ENCODE results near the gene LRRC30. TPM values are rescaled to one million over a fixed set of nuclear protein-coding genes. Genes with fewer than 3 reads are reported as not detected.

Gene LRRC30
- total RNA-seq, 4 donors from 2014 or later = 2.1 to 6.2 (median 5.0) TPM

GRCh38 chr18:7195266-7195665, 35.6 kb upstream of the LRRC30 start:
- H3K27me3 ChIP-seq = no peaks in the 10 kb centered on the region
- intact Hi-C loops (cut with DNase I; ENCODE audit: low total_unique reads) (no loop called here), in situ Hi-C loops (cut with MboI; ENCODE audit: low sequenced_read_pairs in 4 of 4) (no loop called here)
- H3K9me3 ChIP-seq = no peaks in the 10 kb centered on the region
- ATAC-seq = no peak
- no peak for TF ChIP-seq POLR2A (IDR thresholded peaks at IDR 0.05)
- TF ChIP-seq CTCF (IDR thresholded peaks at IDR 0.05 in 4 of 5, conservative IDR thresholded peaks at IDR 0.05 in 1 of 5) = no peak
- no peak overlapping the region for H3K4me3 ChIP-seq
- DNase-seq = no peak
- H3K36me3 ChIP-seq = no peaks in the 10 kb centered on the region
- no peak overlapping the region for H3K27ac ChIP-seq
- no peaks in the 10 kb centered on the region for H3K4me1 ChIP-seq

- H3K4me1 ChIP-seq = no peaks in the 10 kb centered on the region
- TF ChIP-seq CTCF (IDR thresholded peaks at IDR 0.05 in 4 of 5, conservative IDR thresholded peaks at IDR 0.05 in 1 of 5) (no peak), POLR2A (IDR thresholded peaks at IDR 0.05) (no peak)
- no peaks in the 10 kb centered on the region for H3K27me3 ChIP-seq
- H3K4me3 ChIP-seq = no peak overlapping the region
- intact Hi-C loops (cut with DNase I; ENCODE audit: low total_unique reads) (no loop called here), in situ Hi-C loops (cut with MboI; ENCODE audit: low sequenced_read_pairs in 4 of 4) (no loop called here)
- no peak overlapping the region for H3K27ac ChIP-seq
- ATAC-seq = no peak
- no peaks in the 10 kb centered on the region for H3K9me3 ChIP-seq
- DNase-seq = no peak
- no peaks in the 10 kb centered on the region for H3K36me3 ChIP-seq
Measured at GRCh38 chr18:7196421-7196820, 34.5 kb upstream of the LRRC30 start.

- intact Hi-C loops (cut with DNase I; ENCODE audit: low total_unique reads) (no loop called here), in situ Hi-C loops (cut with MboI; ENCODE audit: low sequenced_read_pairs in 4 of 4) (no loop called here)
- DNase-seq (no peak), ATAC-seq (no peak)
- no peaks in the 10 kb centered on the region for H3K4me1 ChIP-seq
- H3K9me3 ChIP-seq = no peaks in the 10 kb centered on the region
- TF ChIP-seq POLR2A (IDR thresholded peaks at IDR 0.05) = no peak
- no peak for TF ChIP-seq CTCF (IDR thresholded peaks at IDR 0.05 in 4 of 5, conservative IDR thresholded peaks at IDR 0.05 in 1 of 5)
- no peaks in the 10 kb centered on the region for H3K27me3 ChIP-seq
- no peak overlapping the region for H3K4me3 ChIP-seq
- H3K36me3 ChIP-seq = no peaks in the 10 kb centered on the region
- no peak overlapping the region for H3K27ac ChIP-seq
Measured at GRCh38 chr18:7197854-7198253, 33.0 kb upstream of the LRRC30 start.

- H3K27me3 ChIP-seq = no peaks in the 10 kb centered on the region
- no peak for DNase-seq
- H3K36me3 ChIP-seq = no peaks in the 10 kb centered on the region
- no peak for ATAC-seq
- intact Hi-C loops (cut with DNase I; ENCODE audit: low total_unique reads) = no loop called here
- H3K4me3 ChIP-seq = no peak overlapping the region
- TF ChIP-seq CTCF (IDR thresholded peaks at IDR 0.05 in 4 of 5, conservative IDR thresholded peaks at IDR 0.05 in 1 of 5) (no peak), POLR2A (IDR thresholded peaks at IDR 0.05) (no peak)
- no peaks in the 10 kb centered on the region for H3K9me3 ChIP-seq
- H3K4me1 ChIP-seq = no peaks in the 10 kb centered on the region
- H3K27ac ChIP-seq = no peak overlapping the region
- in situ Hi-C loops (cut with MboI; ENCODE audit: low sequenced_read_pairs in 4 of 4) = no loop called here
Measured at GRCh38 chr18:7198326-7198725, 32.6 kb upstream of the LRRC30 start.

- Histone ChIP-seq H3K9me3 (no peaks in the 10 kb centered on the region), H3K27me3 (no peaks in the 10 kb centered on the region), H3K27ac (no peak overlapping the region), H3K4me1 (peaks cover 4 to 7% of the 10 kb centered on the region in 2 donors), H3K36me3 (no peaks in the 10 kb centered on the region), H3K4me3 (no peak overlapping the region)
- in situ Hi-C loops (cut with MboI; ENCODE audit: low sequenced_read_pairs in 4 of 4) = no loop called here
- ATAC-seq = no peak
- intact Hi-C loops (cut with DNase I; ENCODE audit: low total_unique reads) = no loop called here
- no peak for TF ChIP-seq CTCF (IDR thresholded peaks at IDR 0.05 in 4 of 5, conservative IDR thresholded peaks at IDR 0.05 in 1 of 5)
- TF ChIP-seq POLR2A (IDR thresholded peaks at IDR 0.05) = no peak
- DNase-seq = no peak
Measured at GRCh38 chr18:7201096-7201495, 29.8 kb upstream of the LRRC30 start.
